Brain pericyte (primary cell): Measurements from ENCODE around the gene IRGQ.

ENCODE experiments used
- DNase-seq: peaks from one replicate; pipeline ENCODE4 v3.0.0-alpha.2; 2012; ENCODE audit warnings: low read depth, low spot score

Gene IRGQ

DNA sequence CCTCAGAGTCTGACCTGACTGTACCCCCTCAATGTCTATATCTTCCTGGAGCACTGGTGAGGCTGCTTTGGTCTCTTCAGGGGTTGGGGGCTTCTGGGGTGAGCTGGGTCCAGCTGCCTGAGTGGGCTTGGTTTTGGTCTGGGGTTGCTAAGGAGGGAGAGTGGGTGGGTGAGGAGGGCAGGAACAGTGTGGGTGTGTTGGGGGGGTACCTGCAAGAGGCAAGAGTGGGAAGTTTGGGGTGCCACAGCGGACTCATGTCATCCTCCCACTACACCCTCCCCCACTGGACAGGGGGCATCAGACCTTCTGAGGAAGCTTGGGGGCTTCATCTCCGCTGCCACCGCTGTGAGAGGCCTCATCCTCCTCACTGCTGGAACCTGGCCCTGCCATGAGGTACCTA, 49.4 kb downstream of the IRGQ start:
- DNase-seq = no peak

DNA sequence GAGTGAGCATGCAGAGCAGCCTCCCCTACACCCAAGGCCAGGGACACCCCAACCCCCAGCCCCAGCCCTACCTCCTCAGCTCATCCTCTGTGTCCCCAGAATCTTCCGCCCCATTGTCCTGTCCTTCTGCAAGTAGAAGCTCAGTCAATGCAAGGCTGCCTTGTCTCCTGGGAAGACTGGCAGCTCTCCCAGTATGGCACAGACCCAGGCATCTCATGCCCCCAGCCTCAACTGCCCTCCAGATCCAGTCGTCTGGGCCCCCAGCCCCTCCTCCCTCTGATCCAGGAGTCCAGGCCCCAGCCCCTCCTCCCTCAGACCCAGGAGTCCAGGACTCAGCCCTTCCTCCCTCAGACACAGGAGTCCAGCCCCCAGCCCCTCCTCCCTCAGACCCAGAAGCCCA, 50.0 kb downstream of the IRGQ start:
- DNase-seq = no peak

DNA sequence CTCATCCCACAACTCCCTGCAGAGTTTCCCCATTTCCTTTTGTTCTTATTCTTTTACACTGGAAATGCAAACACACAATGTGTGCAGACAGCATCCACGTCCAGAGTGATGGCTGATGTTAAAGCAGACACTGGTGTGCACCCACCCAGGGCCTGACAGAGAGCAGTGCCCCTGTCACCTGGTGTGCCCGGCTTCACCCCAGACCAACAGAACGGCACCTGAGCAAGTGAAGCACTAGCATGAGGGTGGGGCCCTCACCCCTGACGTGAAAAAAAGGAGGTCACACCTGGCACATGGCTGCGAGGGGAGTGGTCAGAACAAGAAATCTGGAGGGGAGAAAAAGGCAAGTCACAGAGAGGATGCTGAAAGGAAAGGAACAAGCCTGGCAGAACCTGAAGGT, 50.7 kb downstream of the IRGQ start:
- DNase-seq = no peak

DNA sequence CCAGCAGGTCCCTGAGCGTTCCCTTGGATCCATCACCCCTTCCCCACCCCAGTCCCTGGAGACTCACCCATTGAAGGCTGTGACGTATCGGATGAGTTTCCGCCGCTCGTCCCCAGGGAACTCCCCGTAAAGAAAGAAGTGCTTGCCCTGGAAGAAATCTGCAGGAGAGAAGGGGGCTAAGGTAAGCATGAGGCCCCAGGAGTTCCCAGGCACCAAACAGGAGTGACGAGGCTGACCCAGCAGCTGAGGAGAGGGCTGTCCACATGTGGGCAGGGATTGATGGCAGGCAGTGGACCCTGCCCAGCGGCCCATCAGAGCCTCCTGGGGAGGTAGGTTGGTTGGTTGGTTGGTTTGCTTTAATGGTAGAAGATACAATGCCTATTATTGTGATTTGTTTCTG, 51.9 kb downstream of the IRGQ start:
- no peak for DNase-seq

DNA sequence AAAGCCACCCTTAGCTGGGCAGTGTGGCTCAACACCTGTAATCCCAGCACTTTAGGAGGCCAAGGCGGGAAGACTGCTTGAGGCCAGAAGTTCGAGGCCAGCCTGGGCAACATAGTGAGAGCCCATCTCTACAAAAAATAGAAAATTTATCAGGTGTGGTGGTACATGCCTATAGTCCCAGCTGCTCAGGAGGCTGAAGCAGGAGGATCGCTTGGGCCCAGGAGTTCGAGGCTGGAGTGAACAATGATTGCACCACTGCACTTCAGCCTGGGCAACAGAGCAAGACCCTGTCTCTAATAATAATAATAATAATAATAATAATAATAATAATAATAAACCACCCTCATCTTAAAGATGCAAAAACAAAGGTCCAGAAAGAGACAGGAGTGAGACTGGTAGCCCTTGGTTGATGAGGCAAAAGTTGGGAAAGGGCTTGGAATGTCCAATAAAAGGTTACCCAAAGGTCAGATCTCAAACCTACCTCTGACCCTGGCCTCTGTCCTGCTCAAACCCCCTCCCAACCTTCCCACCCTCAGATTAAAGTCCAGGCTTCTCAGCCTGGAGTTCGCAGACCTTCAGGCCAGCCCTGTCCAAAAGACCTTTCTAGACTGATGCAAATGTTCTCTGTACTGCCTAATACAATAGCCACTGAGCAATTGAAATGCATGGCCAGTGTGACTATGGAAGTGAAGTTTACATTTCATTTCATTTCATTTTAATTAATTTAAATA, 53.8 kb downstream of the IRGQ start:
- DNase-seq = no peak

DNA sequence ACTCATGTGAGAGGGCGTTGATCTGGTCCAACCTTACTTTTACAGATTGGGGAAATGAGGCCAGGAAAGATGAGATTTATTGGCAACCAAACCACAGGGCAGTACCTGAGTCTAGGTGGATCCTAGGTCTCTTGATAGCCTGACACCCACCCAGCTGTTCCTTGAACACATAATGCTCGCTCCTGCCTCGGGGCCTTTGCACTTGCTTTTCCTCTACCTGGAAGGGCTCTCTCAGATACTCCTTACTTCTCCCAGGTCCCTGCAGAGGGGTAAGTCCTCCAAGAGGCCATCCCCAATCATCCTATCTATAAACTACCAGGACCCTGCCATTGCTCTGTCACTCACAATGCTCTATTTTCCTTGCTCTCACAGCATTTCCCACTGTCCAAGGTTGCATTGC, 55.6 kb downstream of the IRGQ start:
- no peak for DNase-seq

DNA sequence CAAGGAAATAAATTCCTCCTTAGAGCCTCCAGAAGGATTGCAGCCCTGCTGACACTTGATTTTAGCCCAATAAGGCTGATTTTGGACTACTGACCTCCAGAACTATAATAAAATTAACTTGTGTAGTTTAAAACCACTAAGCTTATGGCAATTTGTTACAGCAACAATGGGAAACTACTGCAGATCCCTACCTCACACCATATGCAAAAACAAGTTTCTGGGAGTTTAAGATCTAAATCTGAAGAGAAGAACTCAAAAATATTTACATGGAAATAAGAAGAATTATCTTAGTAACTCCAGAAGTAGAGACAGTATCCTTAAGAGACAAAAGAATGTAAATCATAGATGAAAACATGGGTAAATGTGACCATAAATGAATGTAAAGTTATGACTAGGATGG, 57.0 kb downstream of the IRGQ start:
- no peak for DNase-seq

DNA sequence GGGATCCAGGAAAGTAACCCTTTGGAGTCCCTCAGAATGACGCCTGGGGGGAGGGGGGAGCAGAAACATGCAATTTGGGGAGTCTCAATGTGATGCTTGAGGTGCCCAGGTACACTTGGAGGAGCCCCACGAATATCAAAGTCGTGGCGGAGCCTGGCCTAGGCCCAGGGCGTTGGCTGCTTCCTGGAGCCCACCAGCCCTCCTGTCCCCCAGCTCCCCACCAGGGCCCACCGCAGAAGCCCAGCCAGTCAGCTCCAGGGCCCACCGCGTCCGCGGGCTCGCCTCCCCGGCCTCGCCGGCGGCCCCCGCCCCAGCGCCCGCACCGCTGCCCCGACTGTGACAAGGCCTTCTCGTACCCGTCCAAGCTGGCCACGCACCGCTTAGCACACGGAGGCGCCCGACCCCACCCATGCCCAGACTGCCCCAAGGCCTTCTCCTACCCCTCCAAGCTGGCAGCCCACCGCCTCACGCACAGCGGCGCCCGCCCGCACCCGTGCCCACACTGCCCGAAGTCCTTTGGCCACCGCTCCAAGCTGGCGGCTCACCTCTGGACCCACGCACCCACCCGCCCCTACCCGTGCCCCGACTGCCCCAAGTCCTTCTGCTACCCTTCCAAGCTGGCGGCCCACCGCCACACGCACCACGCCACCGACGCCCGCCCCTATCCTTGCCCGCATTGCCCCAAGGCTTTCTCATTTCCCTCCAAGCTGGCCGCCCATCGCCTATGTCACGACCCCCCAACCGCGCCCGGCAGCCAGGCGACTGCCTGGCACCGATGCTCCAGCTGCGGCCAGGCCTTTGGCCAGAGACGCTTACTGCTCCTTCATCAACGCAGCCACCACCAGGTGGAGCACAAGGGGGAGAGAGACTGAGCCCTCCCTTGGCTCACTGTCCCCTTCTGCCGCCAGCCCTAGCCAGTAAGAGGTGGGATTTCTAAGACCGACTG, 60.8 kb downstream of the IRGQ start:
- no peak for DNase-seq
